HG02943 (cell line): ENCODE data around the gene TMEM9.

Source experiments
- ATAC-seq: cut with Tn5 transposase; IDR thresholded peaks from one replicate; pipeline ENCODE4 v1.9.1; 2021; ENCODE audit warnings: mild to moderate bottlenecking, low read depth, moderate library complexity; ENCODE audit not compliant: unreplicated experiment

The TMEM9 gene

GRCh38 chr1:201147396-201148015, 6.8 kb downstream of the TMEM9 start:
- ATAC-seq, result no peak

DNA sequence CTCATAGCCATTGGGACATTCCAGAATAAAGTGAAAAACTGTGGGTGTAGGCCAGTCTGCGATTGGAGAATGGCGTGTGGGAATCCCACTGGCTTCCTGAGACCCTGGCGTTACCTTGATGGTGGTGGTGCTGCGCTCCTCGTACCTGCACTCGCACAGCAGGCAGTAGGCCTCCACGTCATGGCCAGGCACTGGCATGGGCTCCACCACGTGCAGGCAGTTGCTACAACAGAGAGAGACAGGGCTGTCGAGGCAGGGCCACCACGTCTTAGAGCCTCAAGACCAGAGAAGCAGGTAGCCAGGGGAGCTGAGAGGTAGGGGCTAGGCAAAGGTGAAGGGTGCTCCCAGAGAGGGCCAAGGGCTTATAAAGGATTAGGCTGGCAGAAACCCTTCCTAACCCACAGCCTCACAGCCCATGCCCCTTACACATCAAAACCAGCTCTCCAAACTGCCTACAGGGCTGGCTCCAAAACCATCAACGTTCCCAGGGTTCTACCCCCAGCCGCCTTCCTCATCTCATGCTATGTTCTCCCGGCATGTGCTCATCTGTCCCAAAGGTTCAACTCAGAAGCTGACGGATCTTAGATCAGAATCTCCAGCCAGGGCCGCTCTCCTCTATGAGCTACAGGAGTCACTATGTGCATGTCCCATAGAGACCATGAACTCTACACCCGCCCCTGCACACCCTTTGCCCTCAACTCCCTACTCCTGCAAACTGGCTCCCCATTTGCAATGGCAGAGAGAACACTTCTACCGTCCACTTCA, 7.5 kb downstream of the TMEM9 start:
- ATAC-seq, result no peak

DNA sequence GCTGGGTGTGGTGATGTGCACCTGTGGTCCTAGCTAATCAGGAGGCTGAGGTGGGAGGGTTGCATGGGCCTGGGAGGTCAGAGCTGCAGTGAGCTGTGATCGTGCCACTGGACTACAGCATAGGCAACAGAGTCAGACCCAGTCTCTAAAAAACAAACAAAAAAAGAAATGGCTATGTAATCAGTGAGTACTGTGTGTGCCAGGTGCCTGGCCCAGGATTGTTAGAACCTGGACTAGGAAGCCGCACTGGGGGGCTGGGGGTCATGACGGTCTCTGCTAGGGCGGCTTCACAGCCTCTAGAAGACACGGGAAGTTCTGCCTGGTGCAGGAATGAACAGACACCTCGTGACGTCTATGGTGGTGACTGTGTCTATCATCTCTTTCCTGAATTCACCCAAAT, 8.5 kb downstream of the TMEM9 start:
- ATAC-seq, result no peak

DNA sequence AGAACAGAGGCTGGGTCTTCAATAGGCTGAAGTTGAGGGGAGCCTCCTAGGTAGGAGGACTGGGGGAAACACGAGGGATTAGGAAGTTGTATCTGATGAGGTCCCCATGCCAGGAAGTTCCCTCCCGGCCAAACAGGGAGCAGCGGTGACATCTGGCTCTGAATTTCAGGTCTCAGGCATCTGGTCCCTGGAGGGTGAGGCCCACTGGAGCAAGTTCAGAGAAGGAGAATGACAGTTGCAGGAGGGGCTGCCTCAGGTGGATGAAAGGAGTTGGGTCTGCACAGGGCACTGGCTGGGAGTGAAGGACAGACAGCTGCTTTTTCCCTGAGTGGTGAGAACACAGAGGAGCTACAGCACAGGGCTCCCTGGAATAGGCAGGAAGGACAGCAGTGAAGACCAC, 9.1 kb downstream of the TMEM9 start:
- ATAC-seq, result no peak

DNA sequence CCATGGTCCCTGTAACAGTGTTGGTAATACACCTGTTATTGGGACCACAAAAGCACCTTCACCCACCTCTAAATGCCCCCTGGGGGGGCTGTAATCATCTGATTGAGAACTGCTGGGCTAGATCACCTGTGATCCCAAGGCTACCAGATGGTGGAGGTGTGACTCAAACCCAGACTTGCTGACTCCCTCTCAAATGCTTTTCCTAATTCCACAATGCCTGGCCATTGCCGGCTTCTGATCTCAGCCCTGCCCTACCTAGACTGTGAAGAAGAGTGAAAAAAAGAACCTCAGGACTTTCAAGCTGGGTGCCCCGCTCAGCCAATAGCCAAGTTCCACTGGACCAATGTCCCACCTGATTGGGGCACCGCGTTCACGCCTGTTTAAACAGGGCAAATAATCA, 9.6 kb downstream of the TMEM9 start:
- no peak for ATAC-seq

DNA sequence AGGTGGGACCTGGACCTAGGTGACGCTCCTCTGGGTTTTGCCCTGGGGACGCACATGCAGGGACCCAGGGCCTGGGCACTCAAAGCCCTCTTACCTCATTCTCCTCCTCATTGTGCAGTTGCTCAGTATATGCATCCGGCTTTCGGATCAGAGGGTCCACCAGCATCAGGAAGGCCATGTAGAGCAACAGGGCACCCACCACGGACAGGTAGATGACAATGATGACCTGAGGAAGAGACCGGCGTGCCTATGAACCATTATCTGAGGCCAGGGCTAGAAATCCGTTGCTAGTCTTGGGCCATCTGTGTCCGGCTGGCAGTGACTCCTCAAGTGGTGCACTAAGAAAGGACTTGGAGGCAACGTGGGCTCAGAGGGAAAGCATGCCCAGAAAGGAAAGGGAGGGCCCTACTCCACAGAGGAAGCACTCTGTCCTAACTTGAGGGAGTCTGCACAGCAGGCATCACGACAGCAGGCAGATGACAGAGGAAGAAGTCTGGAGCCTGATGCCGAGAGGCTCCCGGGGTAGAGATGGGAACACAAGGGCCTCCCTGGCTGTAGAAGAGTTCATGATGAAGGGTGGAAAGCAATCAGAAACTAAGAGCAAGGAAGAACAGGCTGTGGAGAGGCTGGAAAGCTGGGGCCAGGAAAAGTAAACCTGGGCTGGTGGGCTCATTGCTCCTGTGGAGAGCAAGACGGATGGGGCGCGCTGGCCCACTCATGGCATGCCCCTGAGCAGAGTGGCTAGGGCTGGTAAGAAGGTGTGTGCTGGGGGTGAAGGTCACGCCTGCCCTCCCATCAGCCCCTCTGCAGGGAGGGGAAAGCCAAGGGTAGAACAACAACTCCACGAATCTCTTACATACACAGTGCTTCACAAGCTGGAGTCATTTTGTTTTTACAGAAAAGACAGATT, 10.3 kb downstream of the TMEM9 start:
- ATAC-seq, result no peak

DNA sequence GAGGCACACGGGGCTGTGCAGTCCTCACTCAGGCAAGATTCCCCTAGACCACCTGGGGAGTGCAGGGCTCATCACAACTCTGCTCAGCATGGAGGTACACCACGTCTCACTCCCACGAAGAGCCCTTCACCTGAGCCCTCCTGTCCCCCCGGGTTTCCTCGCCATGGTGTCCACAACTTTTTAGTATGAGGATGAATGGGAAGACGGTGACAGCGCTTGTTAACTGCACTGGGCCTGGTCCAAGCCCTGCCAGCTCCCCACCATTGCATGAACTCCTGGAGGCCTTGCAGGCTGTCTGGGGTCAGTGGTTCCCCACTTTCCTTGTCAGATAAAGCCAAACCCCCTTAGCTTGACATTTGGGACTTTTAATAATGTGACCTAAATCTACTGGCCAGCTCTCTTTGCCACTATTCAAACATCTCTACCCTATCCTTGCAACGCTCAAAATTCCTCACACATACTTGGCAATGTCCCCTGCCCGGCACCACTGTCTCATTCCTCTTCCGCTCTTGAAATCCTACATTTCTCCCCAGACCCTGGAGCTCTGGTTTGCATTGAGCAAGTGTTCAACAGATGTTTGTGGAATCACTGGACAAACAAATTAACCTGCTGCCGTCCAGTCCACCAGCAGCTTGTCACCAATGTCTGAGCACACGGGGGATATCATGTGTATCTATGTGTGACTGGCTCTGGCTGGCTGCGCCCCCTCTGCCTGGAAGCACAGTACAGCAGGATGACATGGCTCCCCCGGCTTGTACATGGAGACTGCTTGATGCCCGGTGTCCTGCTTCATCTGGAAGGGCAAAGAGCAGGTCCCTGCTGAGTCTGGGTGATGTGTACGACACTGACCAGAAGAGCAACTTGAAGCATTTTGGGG, 11.2 kb downstream of the TMEM9 start:
- no peak for ATAC-seq

DNA sequence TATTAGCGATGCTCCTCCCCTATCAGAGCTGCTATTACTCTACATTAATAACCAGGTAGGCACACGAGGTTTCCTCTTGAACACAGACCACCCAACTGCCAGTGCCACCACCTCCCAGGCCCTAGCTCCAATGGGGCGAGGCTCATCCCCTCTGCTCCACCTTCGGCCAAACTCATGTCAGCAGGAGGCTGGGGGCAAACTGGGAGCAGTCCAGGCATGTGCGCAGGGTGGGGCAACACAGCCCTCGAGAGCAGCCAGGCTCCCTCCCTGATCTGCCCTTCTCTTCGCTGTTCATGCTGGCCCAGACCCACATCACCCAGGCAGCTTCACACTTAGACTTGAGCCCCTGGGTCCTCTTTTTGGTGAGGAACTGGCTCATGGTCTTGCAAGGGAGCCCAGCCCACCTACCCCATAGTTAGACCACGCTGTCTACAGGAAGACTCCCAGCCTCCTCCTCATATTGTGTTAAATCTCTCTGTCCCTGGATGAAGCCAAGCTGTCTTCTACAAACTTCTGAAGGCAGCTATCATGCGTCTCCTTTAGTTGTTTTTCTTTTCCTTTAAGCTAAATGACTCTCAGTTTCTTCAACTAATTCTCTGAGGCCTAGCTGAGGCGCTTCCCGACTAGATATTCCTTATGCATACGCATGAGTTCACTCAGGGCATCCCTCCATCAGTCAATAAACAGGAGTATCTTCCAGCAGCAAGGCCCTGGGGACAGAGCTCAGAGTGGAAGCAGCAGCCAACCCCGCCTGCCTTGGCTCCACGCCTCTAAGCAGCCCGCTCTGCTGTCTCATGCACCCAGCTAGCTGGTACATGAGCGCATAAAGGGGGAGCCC, 12.0 kb downstream of the TMEM9 start:
- ATAC-seq, result no peak

DNA sequence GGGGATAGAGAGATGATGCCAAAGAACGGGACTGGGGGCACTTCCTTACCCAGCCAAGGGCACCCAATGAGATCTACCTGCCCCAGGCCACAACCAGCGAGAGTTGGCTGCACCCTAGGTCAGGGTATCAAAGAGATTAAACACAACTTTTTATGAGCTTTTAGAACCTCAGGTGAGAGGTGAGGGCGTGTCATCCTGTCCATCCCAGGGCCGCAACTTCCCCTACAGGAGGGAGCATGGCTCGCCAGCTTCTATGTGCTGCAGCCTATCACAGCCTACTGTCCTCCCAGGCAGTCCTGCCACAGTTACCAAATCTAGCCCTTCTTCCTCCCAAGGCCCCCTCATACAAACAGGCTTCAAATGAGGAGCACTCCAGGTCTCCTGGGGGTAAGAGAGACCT, 12.9 kb downstream of the TMEM9 start:
- ATAC-seq, result no peak

GRCh38 chr1:201140941-201141260, 13.4 kb downstream of the TMEM9 start:
- no peak for ATAC-seq

GRCh38 chr1:201140235-201140940, 13.9 kb downstream of the TMEM9 start:
- no peak for ATAC-seq

GRCh38 chr1:201139756-201140155, 14.5 kb downstream of the TMEM9 start:
- no peak for ATAC-seq

DNA sequence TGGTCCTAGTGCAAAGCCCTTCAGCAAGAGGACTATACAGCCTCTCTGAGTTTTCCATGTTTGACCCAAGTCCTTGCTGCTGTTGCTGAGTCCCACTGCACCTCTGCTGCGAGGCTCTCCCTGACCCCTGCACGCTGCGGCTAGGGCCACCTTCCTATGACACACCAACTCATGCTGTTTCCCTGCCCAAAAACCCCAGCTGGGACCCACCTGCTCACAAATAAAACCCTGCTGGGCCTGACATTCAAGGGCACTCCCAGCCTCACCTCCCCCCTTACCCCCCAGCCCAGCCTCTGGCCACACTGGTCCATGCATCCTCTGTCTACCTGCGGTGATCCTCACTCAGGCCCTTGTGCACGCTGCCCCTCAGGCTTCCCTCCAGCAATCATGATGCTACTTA, 15.0 kb downstream of the TMEM9 start:
- ATAC-seq, result no peak

DNA sequence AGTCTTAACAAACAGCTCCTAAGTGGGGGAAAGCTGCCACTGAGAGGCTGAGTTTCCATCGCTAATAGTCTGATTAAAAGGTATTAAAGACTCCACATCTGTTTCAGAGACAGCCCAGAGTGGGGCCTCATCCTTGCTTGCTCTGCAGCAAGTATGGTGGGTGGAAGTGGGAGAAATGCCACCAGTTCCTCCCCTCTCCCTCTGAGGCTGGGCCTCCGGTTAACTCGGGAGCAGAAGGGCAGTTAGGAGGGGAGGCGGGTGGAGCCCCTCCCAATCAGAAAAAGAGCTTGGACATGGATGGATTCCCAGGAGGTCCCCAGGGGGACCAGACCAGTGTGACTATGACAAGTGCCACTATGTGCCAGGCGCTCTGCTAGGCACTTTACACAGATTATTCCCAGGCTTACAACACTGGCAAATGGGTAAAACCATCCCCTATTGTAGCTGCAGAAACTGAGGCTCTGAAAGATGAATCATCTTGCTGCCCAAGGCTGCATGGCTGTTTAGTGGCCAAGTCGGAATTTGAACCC, 15.9 kb downstream of the TMEM9 start:
- no peak for ATAC-seq

DNA sequence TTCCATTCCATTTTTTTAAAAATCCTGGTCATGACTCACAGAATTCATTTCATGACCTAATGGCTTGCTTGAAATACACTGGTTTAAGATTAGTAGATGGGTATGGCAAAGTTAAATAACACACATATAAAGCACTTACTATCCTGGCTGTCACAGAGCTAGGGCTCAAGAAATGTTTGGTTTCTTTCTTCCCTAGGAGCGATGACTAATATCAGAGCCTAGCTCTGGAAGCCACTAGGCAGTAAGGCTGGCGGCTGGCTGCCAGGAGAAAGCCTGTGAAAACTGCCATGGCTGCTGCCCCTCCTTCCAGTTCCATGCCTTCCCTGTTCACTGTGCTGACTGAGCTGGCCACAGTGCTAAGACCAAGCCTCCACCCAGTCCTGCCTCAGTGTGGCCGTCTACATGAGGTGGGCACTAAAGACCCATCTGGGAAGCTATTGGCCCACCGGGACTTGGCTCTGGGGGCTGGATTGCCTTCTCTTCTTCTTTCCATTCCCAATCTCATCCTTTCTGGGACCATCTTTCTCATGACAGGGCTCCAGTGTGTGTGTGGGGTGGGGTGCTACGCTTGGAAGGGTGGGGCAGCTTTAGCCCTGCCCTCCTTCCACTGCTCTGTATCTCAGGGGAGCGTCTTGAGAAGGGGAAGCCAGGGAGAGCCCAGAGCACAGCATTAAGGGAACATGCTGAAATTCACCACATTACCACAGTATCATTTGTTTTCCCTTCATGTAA, 16.5 kb downstream of the TMEM9 start:
- no peak for ATAC-seq

DNA sequence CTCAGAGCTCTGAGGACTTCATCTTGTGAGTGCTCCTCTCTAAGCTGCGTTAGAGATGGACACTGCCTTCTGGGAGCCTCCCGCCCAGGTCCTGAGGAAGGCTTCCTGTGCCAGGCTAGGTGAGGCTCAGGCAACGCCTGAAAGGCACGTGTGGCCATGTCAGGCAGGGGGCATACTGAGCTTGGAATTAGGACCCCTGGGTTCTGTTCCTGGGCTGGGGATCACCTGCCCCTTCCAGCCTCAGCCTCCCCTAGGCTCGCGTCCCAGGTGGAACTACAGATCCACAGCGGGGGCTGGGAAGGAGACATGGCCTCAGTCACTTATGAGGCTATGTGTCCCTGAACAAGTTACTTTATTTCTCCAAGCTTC, 17.3 kb downstream of the TMEM9 start:
- ATAC-seq, result no peak

DNA sequence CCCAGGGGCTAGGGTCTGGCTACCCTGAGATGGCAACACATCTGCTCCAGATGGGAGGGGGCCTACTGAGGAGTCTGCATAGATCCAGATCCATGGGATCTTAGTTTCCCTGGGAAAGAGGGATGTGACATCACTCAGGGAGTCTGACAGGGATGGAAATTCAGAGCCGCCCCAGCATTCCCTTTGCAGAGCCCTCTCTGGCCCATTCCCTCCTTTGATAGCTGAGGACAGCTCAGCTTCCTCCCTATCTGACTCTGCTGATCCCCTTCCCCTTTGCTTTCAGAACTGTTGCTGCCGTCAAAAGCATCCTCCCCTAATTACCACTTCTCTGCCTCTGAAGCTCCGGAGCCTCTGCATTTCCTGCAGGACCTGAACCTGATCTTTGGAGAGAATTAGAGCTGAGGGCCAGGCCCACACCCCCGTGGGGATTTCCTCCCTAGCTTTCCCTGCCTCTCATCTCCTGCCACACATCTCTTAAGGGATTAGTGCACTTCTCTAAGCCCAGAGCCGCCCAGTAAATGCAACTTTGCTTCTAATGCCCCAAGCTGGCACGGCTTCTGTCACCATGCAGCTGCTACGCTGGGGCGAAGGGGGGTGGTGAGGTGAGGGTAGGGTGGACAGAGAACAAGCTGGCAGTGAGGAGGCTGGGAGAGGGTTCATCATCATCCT, 17.8 kb downstream of the TMEM9 start:
- no peak for ATAC-seq

DNA sequence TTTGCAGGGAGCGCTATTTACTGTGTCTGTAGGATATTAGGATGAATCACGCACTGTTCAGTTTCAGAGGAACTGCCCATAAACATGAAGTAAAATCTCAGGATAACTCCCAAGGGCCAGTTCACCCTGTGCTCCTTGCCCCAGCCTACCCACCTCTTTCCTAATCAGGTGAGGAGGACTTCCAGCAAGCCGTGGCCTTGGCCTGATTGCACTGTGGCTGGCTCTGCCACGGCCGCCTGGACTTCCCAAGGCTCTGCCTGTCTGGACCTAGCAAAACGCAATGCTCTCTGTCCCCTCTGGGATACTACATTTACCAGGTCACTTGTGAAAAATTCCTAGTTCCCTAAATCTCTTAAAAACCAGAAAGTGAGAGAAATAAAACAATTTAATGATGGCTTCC, 19.9 kb downstream of the TMEM9 start:
- ATAC-seq, result no peak
